ENCODE data around the gene JAML. TPM values are rescaled to one million over a fixed set of nuclear protein-coding genes. Genes with fewer than 3 reads are reported as not detected.
A peak's percentile ranks its signal among the peaks of the same experiment; 100 is the strongest.

The JAML gene
- polyA plus RNA-seq, 3 donors from 2014 or later = 16.8 to 37.7 (median 26.3) TPM

DNA sequence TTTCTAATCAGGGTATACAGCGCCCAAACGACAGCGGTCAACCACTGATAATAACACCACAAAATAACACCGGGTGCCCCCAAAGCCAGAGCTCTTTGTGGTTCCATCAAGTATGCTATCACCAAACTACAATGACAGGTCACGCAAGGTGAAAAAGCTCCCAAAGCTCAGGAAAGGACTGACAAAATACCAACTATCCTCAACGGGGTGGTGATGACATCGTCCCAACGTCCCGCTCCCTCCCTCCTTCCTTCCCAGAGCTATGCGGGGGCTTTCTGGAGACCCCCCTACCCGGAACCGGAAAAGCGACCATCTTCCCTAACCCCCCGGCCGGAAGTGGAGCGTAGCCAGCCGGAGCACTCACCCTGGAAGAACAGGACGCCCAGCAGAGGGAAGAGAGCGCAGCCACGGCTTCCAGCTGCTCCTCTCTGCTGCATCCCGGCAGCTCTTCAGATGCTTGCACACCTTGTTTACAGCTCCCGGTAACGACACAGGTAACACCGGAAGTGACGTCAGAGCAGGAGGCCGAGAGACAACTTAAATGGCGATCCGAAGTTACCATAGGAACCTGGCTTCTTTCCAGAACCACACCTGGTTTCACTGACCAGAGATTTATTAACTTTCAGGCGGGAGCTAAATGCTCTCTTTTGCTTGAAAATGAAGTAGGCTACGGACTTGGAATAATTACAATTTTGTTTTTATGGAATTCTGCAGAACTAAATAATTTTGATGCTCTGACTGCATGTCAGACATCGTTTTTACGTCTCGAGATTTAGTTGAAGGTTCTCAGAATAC is 27.2 kb upstream of the JAML start, which contains the start of gene MPZL3:
Gene MPZL3 (minus strand): TSS at position 508 of the 795 bp plus-strand sequence. CDS start 71 bp downstream, at position 437.
- peak; percentile 85 to 89 (median 89) for DNase-seq
- Mint-ChIP-seq H3K27ac (peak within 1 kb of the TSS; percentile 98 to 99 (median 99)), H3K4me3 (peak within 1 kb of the TSS; percentile 97 to 98 (median 98)), H3K27me3 (ENCODE audit: low read depth in 3 of 3) (peaks cover 8 to 11% (median 8%) of the 10 kb centered on the region in 3 donors), H3K36me3 (peaks cover 0 to 4% (median 3%) of the 10 kb centered on the region in 3 donors), H3K9me3 (no peaks in the 10 kb centered on the region), H3K4me1 (peaks cover 29 to 31% of the 10 kb centered on the region in 2 donors)

DNA sequence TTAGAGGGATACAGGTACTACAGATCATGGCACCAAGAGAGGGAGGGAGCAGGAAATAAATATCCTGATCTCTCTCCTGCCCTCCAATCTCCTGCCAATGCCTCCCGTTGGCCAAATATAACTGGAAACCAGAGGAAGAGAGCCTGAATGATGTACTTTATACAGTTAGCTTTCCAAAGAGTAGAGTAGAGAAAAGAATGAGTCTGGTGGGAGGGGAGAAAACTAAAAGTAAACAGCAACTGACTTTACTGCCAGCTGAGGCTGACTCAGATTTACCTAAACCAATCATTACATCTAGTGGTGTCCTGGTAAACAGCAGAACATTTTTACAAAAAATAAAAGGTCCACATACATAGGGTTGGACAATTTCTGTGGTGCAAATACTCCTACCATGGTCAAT is 22.2 kb upstream of the JAML start:
- Mint-ChIP-seq H3K36me3 (peaks cover 3 to 19% (median 6%) of the 10 kb centered on the region in 3 donors), H3K9me3 (no peaks in the 10 kb centered on the region), H3K4me1 (peaks cover 55 to 56% of the 10 kb centered on the region in 2 donors), H3K27ac (peak overlapping the region in 2 of 6 donors; percentile 12 to 36), H3K4me3 (no peak overlapping the region), H3K27me3 (ENCODE audit: low read depth in 3 of 3) (peaks cover 4 to 6% (median 5%) of the 10 kb centered on the region in 3 donors)
- DNase-seq = no peak

DNA sequence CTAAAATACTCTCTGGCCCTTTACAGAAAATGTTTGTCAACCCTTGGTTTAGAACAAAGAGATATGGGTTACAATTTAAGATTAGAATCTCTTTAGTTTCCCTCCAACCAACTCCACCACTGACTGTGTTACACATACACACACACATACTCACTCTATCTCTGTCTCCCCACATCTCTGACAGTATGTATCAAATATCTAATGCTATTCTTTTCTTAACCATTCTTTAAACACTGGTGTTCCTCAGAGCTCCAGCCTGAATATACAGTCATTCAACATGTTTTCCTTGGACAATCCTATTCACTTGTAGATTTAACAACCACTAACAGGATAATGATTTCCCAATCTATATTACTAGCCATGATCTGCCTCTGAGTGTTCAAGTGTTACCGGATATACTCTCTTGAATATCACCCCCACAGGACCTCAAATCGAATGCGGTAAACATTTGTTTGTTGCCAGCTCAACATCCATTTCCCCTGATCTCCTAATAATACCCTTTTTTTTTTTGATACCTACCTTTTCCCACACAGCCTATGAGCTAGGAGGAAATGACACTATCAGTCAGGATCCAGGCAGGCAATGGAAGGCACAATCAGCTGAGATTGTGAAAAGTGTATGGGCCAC is 21.2 kb upstream of the JAML start:
- peak overlapping the region in 4 of 6 donors; percentile 3 to 10 (median 6) for H3K27ac Mint-ChIP-seq
- H3K9me3 Mint-ChIP-seq = no peaks in the 10 kb centered on the region

DNA sequence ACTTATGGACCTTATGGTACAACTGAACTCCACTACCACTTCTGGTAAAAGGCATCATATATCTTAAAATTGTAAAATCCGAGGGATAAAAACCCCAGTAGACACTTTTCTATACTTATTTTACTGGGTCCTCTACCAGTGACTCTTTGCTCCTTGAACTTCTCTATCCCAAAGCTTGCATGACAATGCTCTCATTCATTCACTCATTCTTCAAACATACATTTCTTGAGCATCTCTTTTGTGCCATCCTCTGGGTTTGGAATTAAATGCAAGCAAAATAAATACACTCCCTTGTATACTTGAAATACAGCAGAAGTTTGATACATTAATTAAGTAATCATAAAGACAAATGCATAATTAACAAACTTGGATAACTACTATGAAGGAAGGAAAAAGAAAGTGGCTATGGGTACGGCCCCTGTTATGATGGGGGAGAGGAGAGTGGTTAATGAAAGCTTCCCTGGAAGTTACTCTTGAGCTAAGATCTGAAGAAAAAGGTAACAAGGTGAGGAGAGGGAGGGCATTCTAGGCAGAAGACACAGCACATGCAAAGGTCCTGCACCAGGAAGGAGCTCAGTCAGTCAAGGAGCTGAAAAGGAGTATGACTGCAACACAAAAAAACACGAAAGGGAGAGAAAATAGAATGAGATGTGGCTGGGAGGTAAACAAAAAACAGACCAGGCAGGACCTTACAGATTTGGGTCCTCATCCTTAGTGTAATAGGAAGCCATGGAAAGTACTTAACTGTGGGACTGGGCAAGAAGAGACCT is 19.4 kb upstream of the JAML start:
- Mint-ChIP-seq H3K9me3 (no peaks in the 10 kb centered on the region), H3K27me3 (ENCODE audit: low read depth in 3 of 3) (peaks cover 0 to 2% (median 0%) of the 10 kb centered on the region in 3 donors), H3K4me3 (no peak overlapping the region), H3K4me1 (peaks cover 63 to 71% of the 10 kb centered on the region in 2 donors), H3K36me3 (peaks cover 3 to 19% (median 6%) of the 10 kb centered on the region in 3 donors), H3K27ac (peak overlapping the region; percentile 3 to 79 (median 44))
- DNase-seq = no peak

More for the DNA sequence above, 21.2 kb upstream of the JAML start:
- H3K4me3 Mint-ChIP-seq = no peak overlapping the region
- peaks cover 3 to 19% (median 6%) of the 10 kb centered on the region in 3 donors for H3K36me3 Mint-ChIP-seq
- peaks cover 0 to 2% (median 0%) of the 10 kb centered on the region in 3 donors for H3K27me3 Mint-ChIP-seq (ENCODE audit: low read depth in 3 of 3)
- peaks cover 55 to 59% of the 10 kb centered on the region in 2 donors for H3K4me1 Mint-ChIP-seq
- DNase-seq = no peak

DNA sequence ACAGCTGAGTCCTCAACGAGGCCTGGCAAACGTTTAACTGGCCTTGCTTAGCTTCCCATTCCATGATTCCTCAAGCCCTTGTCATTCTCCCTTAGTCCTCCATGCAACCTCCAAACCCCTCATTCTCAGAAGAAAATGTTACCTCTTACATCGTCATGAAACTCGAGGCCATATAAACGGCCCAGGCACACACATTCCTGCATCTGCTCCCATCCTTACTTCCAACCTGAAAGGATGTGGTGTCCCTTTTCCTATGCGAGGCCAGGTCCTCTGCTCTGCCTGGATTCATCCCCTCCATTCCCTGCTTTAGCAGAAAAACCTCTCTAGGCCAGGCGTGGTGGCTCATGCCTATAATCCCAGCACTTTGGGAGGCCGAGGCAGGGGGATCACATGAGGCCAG is 18.4 kb upstream of the JAML start:
- no peaks in the 10 kb centered on the region for H3K9me3 Mint-ChIP-seq
- peaks cover 73 to 81% of the 10 kb centered on the region in 2 donors for H3K4me1 Mint-ChIP-seq
- peak overlapping the region in 1 of 5 donors; percentile 12 for H3K4me3 Mint-ChIP-seq
- H3K27me3 Mint-ChIP-seq (ENCODE audit: low read depth in 3 of 3) = peaks cover 0 to 2% (median 0%) of the 10 kb centered on the region in 3 donors
- peaks cover 3 to 19% (median 6%) of the 10 kb centered on the region in 3 donors for H3K36me3 Mint-ChIP-seq
- peak overlapping the region; percentile 2 to 87 (median 42) for H3K27ac Mint-ChIP-seq
- no peak for DNase-seq

DNA sequence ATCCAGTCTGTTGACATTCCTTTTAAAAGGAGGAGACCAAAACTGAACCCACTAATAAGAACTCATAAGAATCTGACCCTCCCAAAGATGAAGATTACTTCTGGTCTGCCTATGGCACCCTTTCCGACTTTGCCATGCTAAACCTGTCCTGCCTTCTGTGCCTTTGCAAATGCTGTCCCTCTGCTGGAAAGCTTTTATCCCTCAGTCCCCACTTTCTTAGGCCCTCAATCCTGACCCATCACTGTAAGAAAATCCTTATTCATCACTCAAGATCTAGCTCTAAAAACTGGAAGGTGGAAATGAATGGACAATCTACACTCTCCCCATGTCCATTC is 16.9 kb upstream of the JAML start:
- H3K4me3 Mint-ChIP-seq = peak overlapping the region; percentile 21 to 80 (median 74)
- H3K4me1 Mint-ChIP-seq = peaks cover 70 to 76% of the 10 kb centered on the region in 2 donors
- H3K27me3 Mint-ChIP-seq (ENCODE audit: low read depth in 3 of 3) = peaks cover 0 to 2% (median 0%) of the 10 kb centered on the region in 3 donors
- peaks cover 3 to 19% (median 6%) of the 10 kb centered on the region in 3 donors for H3K36me3 Mint-ChIP-seq
- no peaks in the 10 kb centered on the region for H3K9me3 Mint-ChIP-seq
- peak overlapping the region; percentile 39 to 87 (median 80) for H3K27ac Mint-ChIP-seq
- no peak for DNase-seq

DNA sequence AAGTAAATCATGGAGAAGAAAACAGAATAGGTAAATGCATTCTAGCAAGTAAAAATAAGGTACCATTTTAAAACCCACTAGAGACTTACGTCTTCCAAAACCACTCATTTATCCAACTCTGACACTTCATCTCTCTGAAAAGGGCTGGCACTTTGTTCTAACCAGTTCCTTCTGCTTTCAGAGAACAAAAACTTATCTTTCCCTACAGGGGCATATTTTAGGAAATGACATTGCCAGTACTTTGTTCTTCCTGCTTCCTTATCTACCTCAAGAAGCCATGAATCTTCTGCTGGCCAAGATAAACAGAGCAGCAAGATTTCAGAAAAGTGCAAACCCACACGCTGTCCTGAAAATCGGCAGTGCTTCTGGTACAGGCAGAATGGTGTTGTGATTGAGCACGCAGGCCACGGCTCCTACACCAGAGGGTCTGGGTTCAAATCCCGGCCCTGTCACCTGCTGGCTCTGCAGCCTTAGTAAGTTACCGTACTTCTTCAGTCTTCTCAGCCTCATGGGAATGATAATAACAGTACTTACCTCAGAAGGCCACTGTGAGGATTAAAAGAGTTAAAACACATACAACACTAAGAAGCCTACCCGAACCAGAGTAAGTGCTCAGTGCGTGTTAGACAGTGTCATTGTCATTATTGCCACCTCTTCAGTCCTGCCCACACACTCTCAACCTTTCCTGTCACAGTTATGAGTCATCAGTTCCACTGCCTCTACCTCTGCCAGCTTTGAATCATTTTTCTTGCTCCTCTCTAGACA is 16.4 kb upstream of the JAML start:
- Mint-ChIP-seq H3K9me3 (no peaks in the 10 kb centered on the region), H3K36me3 (peaks cover 3 to 22% (median 9%) of the 10 kb centered on the region in 3 donors), H3K4me1 (peaks cover 68 to 73% of the 10 kb centered on the region in 2 donors), H3K27ac (peak overlapping the region; percentile 39 to 87 (median 80)), H3K27me3 (ENCODE audit: low read depth in 3 of 3) (peaks cover 0 to 2% (median 0%) of the 10 kb centered on the region in 3 donors), H3K4me3 (peak overlapping the region; percentile 21 to 80 (median 74))
- peak; percentile 61 to 79 (median 64) for DNase-seq

DNA sequence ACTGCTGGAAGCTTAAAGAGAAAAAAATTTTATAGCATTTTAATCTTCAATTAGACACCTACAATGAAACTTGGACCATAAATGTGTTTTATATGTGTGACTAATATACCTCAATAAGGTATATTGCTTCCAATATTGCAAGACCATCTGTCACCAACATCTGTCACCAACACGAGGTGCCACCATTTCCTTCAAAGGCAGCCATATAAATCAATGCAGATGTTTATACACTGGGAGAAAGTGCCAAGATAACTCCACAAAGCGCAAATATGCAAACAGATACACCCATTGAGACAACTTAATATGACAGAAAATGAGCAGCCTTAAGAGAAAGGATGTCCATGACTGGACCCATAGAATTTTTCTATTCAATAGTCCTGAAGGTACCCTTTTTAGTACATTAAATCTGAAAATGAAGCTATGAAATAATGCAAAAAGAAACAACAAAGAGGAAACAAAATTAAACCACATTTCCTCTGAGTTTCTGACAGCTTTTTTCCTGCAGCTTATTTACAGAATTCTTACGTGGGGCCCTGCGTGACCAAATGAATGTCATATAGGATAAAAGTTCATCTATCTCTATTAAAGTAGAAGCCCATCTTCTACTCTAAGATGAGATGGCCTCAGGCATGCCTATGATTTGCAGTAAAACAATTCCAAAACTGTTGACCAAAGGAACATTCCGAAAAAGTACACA is 14.8 kb upstream of the JAML start:
- peaks cover 59 to 63% of the 10 kb centered on the region in 2 donors for H3K4me1 Mint-ChIP-seq
- peak overlapping the region; percentile 59 to 79 (median 62) for H3K4me3 Mint-ChIP-seq
- peak overlapping the region; percentile 39 to 87 (median 74) for H3K27ac Mint-ChIP-seq
- no peaks in the 10 kb centered on the region for H3K9me3 Mint-ChIP-seq
- H3K36me3 Mint-ChIP-seq = peaks cover 10 to 30% (median 20%) of the 10 kb centered on the region in 3 donors
- peaks cover 0 to 2% (median 0%) of the 10 kb centered on the region in 3 donors for H3K27me3 Mint-ChIP-seq (ENCODE audit: low read depth in 3 of 3)
- peak in 1 of 3 donors; percentile 32 for DNase-seq

DNA sequence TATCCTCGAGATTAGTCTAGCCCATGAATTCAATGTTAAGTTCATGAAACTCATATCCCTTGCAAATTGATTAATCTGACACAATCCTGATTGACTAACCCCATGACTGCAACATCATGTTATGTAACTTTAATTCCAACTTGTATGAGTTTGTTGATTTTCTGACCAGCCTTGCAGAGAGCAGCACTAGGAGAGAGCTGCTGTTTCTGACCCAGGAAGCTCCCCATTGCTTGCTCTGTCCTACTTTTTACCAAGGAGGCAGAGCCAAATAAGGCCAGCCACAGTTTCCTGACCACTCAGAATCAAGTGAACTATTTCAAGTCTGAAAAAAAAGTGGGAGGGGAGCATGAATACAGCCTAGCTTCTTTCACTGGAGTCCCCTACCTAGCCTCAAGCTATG is 14.1 kb upstream of the JAML start:
- DNase-seq = no peak
- H3K4me3 Mint-ChIP-seq = peak overlapping the region; percentile 11 to 61 (median 50)
- H3K27me3 Mint-ChIP-seq (ENCODE audit: low read depth in 3 of 3) = peaks cover 0 to 2% (median 0%) of the 10 kb centered on the region in 3 donors
- H3K4me1 Mint-ChIP-seq = peaks cover 54 to 57% of the 10 kb centered on the region in 2 donors
- peak overlapping the region in 4 of 6 donors; percentile 14 to 69 (median 31) for H3K27ac Mint-ChIP-seq
- H3K36me3 Mint-ChIP-seq = peaks cover 13 to 25% (median 21%) of the 10 kb centered on the region in 3 donors
- H3K9me3 Mint-ChIP-seq = no peaks in the 10 kb centered on the region

DNA sequence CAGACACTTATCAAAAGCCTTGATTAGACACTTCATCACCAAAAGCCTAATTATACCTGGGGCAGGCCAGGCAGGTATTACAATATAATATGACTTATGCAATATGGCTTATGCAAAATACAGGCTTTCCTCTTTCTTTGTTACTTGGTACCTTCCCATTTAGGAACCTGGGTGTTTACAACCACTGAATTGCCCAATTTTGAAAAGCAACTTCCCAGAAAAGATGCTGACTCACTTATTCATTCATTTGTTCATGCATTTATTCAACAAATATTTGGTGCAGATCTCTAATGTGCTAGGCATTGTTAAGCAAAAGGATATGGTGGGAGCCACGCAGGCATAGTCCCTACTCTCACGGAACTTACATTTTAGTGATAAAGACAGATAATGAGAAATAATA is 13.6 kb upstream of the JAML start:
- H3K9me3 Mint-ChIP-seq = no peaks in the 10 kb centered on the region
- peak overlapping the region in 4 of 5 donors; percentile 11 to 61 (median 39) for H3K4me3 Mint-ChIP-seq
- peak overlapping the region in 3 of 6 donors; percentile 27 to 69 (median 31) for H3K27ac Mint-ChIP-seq
- peaks cover 51 to 53% of the 10 kb centered on the region in 2 donors for H3K4me1 Mint-ChIP-seq
- H3K36me3 Mint-ChIP-seq = peaks cover 14 to 23% (median 22%) of the 10 kb centered on the region in 3 donors
- H3K27me3 Mint-ChIP-seq (ENCODE audit: low read depth in 3 of 3) = peaks cover 0 to 2% (median 0%) of the 10 kb centered on the region in 3 donors
- DNase-seq = no peak

DNA sequence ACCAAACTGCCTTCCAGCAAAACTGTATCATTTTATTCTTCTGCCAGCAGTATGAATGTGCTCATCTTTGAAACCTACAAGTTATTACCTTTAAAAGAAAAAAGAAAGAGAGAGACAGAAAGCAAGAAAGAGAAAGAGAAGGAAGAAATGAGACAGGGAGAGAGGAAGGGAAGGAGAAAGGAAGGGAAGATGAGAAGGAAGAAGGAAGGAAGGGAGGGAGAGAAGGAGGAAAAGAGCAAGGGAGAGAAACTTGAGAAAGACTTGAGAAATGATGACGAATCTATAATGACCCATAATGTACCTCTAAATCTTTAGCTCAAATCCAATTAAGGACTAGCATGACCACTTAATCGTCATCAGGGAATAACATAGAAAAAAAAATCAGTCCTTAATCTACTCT is 11.4 kb upstream of the JAML start:
- Mint-ChIP-seq H3K27me3 (ENCODE audit: low read depth in 3 of 3) (no peaks in the 10 kb centered on the region), H3K36me3 (peaks cover 14 to 31% (median 18%) of the 10 kb centered on the region in 3 donors), H3K4me1 (peaks cover 30 to 32% of the 10 kb centered on the region in 2 donors), H3K9me3 (no peaks in the 10 kb centered on the region), H3K4me3 (no peak overlapping the region), H3K27ac (no peak overlapping the region)
- DNase-seq = no peak

DNA sequence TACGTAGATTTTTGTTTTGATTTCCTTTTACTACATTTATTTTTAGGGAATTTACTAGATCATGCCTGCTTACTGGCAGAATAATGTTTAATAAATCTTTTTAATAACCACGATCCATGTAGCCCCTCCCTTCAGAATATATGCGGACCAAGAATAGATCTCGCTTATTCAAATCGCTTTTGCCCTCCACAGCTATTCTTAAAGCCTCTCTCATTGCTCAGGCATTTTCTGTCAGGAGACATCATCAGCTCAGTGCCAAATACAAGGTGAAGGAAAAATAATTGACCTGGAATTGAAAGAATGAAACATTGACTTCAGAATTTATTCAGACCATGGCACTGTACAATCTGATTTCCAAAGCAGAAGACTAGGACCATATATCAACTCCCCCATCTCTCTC is 10.0 kb upstream of the JAML start:
- Mint-ChIP-seq H3K27me3 (ENCODE audit: low read depth in 3 of 3) (no peaks in the 10 kb centered on the region), H3K9me3 (no peaks in the 10 kb centered on the region), H3K36me3 (peaks cover 14 to 31% (median 18%) of the 10 kb centered on the region in 3 donors), H3K4me1 (peaks cover 17 to 19% of the 10 kb centered on the region in 2 donors), H3K4me3 (no peak overlapping the region), H3K27ac (no peak overlapping the region)
- DNase-seq = no peak

All from immature natural killer cell (primary cell).